Activated naive CD8-positive, alpha-beta T cell (primary cell): ENCODE results near the gene DLG2.
"Not testable (repeated sequence)": the region's sequence is repeated elsewhere in the genome, so short reads cannot be mapped to it uniquely, and the experiment has no call there.

Source experiments
- H3K27ac Mint-ChIP-seq: one replicate; pipeline ENCODE4 v1.8.0; 2021; ENCODE audit warnings: mixed read lengths
- H3K27me3 Mint-ChIP-seq: one replicate; pipeline ENCODE4 v1.8.0; 2021; ENCODE audit warnings: mixed read lengths
- H3K36me3 Mint-ChIP-seq: one replicate; pipeline ENCODE4 v1.8.0; 2021; ENCODE audit warnings: mixed read lengths
- H3K4me1 Mint-ChIP-seq: one replicate; pipeline ENCODE4 v1.8.0; 2021; ENCODE audit warnings: low read depth, mixed read lengths
- H3K4me3 Mint-ChIP-seq: one replicate; pipeline ENCODE4 v1.8.0; 2021; ENCODE audit warnings: mild to moderate bottlenecking, mixed read lengths
- H3K9me3 Mint-ChIP-seq: one replicate; pipeline ENCODE4 v1.8.0; 2021; ENCODE audit warnings: low read depth, mixed read lengths

The DLG2 gene

DNA sequence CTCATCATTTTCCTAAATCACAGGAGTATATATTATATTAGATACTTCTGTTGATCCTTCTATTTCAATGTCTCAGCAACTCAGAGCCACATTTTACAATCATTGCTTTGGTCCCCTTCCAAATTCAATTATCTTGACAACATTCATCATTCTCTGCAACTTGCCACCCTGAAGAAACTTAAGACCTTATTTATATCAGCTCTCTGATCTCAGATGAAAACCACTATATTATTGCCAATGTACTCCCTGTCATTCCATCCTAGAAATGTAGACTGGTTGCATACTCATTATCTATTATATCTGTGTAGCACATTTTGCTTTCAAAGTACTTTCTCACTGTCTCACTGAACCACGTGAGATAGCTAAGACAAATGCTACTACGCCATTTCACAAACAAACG lies 379.3 kb downstream of the DLG2 start:
- Mint-ChIP-seq H3K4me3 (no peak overlapping the region), H3K27me3 (no peaks in the 10 kb centered on the region), H3K9me3 (peaks cover 3% of the 10 kb centered on the region), H3K27ac (no peak overlapping the region), H3K4me1 (no peaks in the 10 kb centered on the region), H3K36me3 (no peaks in the 10 kb centered on the region)

DNA sequence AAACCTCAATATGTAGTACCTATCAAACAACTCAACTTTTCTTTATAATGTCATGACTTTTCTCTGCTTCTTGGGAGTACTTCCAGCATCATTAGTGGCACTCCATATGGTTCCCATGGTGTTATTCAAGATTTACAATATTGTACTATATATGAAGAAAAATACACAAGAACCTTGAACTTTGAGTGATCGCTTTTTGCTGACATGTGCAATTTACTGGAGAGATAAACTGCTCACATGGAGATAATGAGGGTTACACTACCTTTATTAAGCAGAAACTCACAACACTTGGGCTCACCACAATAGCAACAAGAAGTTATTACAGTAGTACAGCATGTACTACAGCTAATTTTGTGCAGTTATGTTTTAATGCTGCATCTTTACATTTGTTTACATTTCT lies 388.2 kb downstream of the DLG2 start:
- Mint-ChIP-seq H3K36me3 (no peaks in the 10 kb centered on the region), H3K9me3 (peaks cover 3% of the 10 kb centered on the region), H3K4me3 (no peak overlapping the region), H3K4me1 (no peaks in the 10 kb centered on the region), H3K27ac (no peak overlapping the region), H3K27me3 (no peaks in the 10 kb centered on the region)

DNA sequence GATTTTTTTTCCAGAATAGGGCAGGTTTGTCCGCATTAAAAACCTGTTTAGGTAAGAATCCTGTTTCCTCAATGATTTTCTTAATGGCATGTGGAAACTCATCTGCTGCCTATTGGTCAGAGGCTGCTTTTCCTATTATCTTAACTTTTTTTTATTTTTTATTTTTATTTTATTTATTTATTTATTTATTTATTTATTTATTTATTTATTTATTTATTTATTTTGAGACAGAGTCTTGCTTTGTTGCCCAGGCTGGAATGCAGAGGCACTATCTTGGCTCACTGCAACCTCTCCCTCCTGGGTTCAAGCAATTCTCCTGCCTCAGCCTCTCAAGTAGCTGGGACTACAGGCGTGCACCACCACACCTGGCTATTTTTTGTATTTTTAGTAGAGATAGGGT lies 389.1 kb downstream of the DLG2 start:
- H3K27me3 Mint-ChIP-seq, H3K9me3 Mint-ChIP-seq, H3K36me3 Mint-ChIP-seq, H3K4me1 Mint-ChIP-seq, H3K4me3 Mint-ChIP-seq, H3K27ac Mint-ChIP-seq: not testable (repeated sequence)

DNA sequence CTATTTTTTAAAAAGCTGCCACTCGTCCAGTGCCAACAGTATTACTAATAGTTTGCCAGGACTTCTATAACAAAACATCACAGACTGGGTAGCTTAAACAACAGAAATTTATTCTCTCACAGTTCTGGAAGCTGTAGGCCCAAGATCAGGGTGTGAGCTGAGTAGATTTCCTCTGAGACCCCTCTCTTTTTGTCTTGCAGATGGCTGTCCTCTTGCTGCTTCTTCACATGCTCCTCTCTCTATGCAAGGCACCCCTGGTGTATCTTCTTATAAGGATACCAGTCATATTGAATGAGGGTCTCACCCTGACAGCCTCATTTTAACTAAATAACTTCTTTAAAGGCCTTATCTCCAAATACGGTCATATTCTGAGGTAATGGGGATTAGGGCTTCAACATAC lies 390.9 kb downstream of the DLG2 start:
- Mint-ChIP-seq H3K4me1 (no peaks in the 10 kb centered on the region), H3K27me3 (no peaks in the 10 kb centered on the region), H3K9me3 (peaks cover 6% of the 10 kb centered on the region), H3K4me3 (no peak overlapping the region), H3K27ac (no peak overlapping the region), H3K36me3 (no peaks in the 10 kb centered on the region)

GRCh38 chr11:85232559-85232958 lies 394.6 kb downstream of the DLG2 start:
- Mint-ChIP-seq H3K4me3 (no peak overlapping the region), H3K4me1 (no peaks in the 10 kb centered on the region), H3K27me3 (no peaks in the 10 kb centered on the region), H3K9me3 (peaks cover 9% of the 10 kb centered on the region), H3K27ac (no peak overlapping the region), H3K36me3 (no peaks in the 10 kb centered on the region)

DNA sequence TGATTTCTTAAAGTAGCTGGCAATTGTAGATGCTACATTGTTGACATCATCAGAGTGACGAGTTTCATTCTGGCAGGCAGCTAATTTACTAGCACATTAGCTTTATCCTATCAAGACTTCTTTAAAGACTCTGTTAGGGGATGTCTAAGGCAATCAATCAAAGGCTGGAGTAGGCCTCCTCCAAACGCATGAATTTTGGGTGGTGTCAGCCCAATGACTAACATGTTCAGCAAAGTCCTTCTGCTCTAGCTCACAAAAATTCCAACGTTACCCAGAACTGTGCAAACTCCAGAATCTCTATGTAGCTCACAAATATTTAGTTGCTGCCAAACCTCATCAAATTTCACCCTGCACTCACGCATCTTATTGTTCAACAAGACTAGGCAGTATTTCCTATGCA lies 395.6 kb downstream of the DLG2 start:
- H3K4me1 Mint-ChIP-seq, result no peaks in the 10 kb centered on the region
- H3K36me3 Mint-ChIP-seq, result no peaks in the 10 kb centered on the region
- H3K27ac Mint-ChIP-seq, result no peak overlapping the region
- H3K4me3 Mint-ChIP-seq, result no peak overlapping the region
- H3K27me3 Mint-ChIP-seq, result no peaks in the 10 kb centered on the region
- H3K9me3 Mint-ChIP-seq, result peaks cover 9% of the 10 kb centered on the region

DNA sequence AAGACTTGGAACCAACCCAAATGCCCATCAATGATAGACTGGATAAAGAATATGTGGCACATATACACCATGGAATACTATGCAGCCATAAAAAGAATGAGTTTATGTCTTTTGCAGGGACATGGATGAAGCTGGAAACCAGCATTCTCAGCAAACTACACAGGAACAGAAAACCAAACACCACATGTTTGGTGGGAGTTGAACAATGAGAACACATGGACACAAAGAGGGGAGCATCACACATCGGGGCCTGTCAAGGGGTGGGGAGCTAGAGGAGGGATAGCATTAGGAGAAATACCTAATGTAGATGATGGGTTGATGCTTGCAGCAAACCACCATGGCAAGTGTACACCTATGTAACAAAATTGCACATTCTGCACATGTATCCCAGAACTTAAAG lies 397.4 kb downstream of the DLG2 start:
- H3K36me3 Mint-ChIP-seq, H3K9me3 Mint-ChIP-seq, H3K27ac Mint-ChIP-seq: not testable (repeated sequence)

GRCh38 chr11:85196968-85197367 lies 430.2 kb downstream of the DLG2 start:
- Mint-ChIP-seq H3K27ac (no peak overlapping the region), H3K36me3 (peaks cover 4% of the 10 kb centered on the region), H3K4me3 (no peak overlapping the region), H3K4me1 (no peaks in the 10 kb centered on the region), H3K9me3 (no peaks in the 10 kb centered on the region), H3K27me3 (no peaks in the 10 kb centered on the region)

More for the DNA sequence above, 397.4 kb downstream of the DLG2 start:
- H3K27me3 Mint-ChIP-seq, H3K4me3 Mint-ChIP-seq, H3K4me1 Mint-ChIP-seq: not testable (repeated sequence)

- peaks cover 4% of the 10 kb centered on the region for H3K36me3 Mint-ChIP-seq
- no peaks in the 10 kb centered on the region for H3K27me3 Mint-ChIP-seq
- no peaks in the 10 kb centered on the region for H3K4me1 Mint-ChIP-seq
- H3K27ac Mint-ChIP-seq, result no peak overlapping the region
- H3K9me3 Mint-ChIP-seq, result no peaks in the 10 kb centered on the region
- no peak overlapping the region for H3K4me3 Mint-ChIP-seq
These were observed 431.2 kb downstream of the DLG2 start for GRCh38 chr11:85195934-85196333.

DNA sequence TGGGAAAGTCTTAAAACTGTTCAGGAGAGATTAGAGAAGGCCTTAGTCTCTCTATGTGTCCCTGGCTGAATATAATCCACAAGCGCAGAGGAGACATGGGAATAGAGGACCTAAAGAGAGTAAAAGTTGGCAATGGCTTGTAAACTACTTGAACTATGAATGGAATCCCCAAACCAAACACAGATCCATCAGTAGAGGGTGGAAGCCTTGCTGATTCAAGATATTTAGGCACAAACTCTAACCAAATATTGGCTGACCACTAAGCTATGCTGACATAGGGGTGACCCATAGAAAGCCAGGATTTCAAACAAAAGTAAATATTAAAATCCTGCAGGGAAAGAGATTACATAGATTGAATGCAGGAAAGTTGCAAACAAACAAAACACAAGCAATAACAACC lies 439.2 kb downstream of the DLG2 start:
- Mint-ChIP-seq H3K36me3 (no peaks in the 10 kb centered on the region), H3K27me3 (no peaks in the 10 kb centered on the region), H3K27ac (no peak overlapping the region), H3K4me1 (no peaks in the 10 kb centered on the region), H3K9me3 (peaks cover 30% of the 10 kb centered on the region), H3K4me3 (no peak overlapping the region)

DNA sequence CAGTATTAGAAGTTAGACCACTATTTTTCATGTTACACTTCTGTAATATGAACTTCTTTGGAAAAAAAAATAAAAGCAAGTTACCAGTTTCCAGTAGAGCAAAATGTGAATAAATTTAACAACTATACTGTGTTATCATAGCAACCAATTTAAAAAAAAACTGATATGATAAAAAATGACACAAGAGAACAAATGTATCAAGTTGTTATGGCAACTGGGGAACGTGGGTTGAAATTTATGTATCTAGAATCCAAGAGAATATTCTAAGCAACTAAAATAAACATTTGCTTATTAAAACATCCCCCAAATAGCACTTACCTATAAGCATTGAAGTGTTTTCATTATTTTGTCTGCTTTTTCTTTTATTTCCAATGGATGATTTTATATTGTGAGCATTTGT lies 442.4 kb downstream of the DLG2 start:
- no peaks in the 10 kb centered on the region for H3K27me3 Mint-ChIP-seq
- no peak overlapping the region for H3K27ac Mint-ChIP-seq
- H3K36me3 Mint-ChIP-seq, result no peaks in the 10 kb centered on the region
- H3K9me3 Mint-ChIP-seq, result peaks cover 26% of the 10 kb centered on the region
- H3K4me3 Mint-ChIP-seq, result no peak overlapping the region
- H3K4me1 Mint-ChIP-seq, result no peaks in the 10 kb centered on the region

DNA sequence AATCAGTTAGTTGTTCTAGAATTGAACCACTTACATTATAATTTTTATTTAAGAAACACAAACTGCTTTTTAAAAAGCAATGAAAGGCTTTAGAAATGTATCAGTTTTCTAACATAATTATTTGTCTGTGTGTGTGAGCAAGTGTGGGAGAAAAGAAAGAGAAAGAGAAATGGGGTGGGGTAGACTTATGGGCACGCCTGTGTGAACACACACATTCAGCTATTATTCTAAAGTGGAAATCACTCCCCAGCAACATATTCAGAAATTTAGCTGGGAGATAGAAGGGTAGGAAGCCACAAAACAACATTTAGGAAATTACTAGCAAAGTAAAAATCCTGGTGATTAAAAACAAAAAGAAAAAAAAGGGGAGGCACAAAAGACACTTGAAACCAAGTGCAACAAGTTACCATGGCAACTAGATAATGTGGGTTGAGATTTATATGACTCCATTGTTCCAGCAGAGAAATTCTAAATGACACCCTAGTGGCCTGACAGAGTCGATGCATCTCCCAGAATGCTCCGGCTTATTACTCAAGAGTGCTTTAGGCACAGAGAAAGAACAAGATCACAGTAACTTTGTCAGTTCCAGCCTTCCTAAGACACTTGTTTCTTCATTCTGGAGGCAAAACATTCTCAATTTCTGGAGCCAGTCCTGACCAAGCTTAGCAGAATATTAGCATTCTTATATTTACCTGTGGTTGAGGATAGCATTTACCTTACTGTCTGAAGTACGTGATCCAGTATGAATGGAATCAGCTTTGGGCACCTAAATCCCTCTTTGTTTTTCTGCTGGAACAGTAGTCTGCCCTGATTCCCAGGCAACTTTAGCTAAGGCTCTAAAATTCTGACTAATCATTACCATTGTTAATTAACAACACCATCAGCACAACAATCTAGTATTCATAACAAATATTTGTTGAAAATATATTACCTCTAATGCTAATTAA lies 444.4 kb downstream of the DLG2 start:
- H3K36me3 Mint-ChIP-seq, result no peaks in the 10 kb centered on the region
- peaks cover 12% of the 10 kb centered on the region for H3K9me3 Mint-ChIP-seq
- no peaks in the 10 kb centered on the region for H3K27me3 Mint-ChIP-seq
- H3K27ac Mint-ChIP-seq, result no peak overlapping the region
- no peaks in the 10 kb centered on the region for H3K4me1 Mint-ChIP-seq
- no peak overlapping the region for H3K4me3 Mint-ChIP-seq

GRCh38 chr11:85180528-85180927 lies 446.6 kb downstream of the DLG2 start:
- H3K27me3 Mint-ChIP-seq, result no peaks in the 10 kb centered on the region
- H3K36me3 Mint-ChIP-seq, result no peaks in the 10 kb centered on the region
- no peaks in the 10 kb centered on the region for H3K4me1 Mint-ChIP-seq
- peaks cover 9% of the 10 kb centered on the region for H3K9me3 Mint-ChIP-seq
- H3K4me3 Mint-ChIP-seq, result no peak overlapping the region
- no peak overlapping the region for H3K27ac Mint-ChIP-seq

GRCh38 chr11:85171648-85172257 lies 455.4 kb downstream of the DLG2 start:
- Mint-ChIP-seq H3K9me3 (peaks cover 29% of the 10 kb centered on the region), H3K4me1 (no peaks in the 10 kb centered on the region), H3K4me3 (no peak overlapping the region), H3K27ac (no peak overlapping the region), H3K36me3 (peaks cover 3% of the 10 kb centered on the region), H3K27me3 (no peaks in the 10 kb centered on the region)

DNA sequence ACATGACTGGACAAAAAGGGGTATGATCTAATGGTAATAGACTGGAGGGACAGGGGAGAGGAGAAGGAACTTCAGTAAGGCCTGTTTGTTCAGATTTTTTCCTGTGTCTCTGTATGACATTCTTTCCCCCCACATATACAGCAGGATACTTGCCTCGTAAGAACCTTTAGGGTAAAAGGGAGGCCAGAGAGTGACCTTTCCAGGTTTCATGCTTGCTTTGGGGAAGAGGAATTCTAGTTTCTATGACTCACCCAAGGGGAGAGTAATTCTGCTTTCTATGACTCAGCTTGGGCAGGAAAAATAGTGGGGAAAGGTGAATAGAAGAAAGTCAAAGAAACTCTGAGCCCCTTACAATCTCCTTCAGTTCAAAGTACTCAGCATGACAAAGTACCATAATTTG lies 457.0 kb downstream of the DLG2 start:
- H3K27me3 Mint-ChIP-seq, result no peaks in the 10 kb centered on the region
- no peak overlapping the region for H3K4me3 Mint-ChIP-seq
- H3K27ac Mint-ChIP-seq, result no peak overlapping the region
- peaks cover 22% of the 10 kb centered on the region for H3K9me3 Mint-ChIP-seq
- peaks cover 3% of the 10 kb centered on the region for H3K36me3 Mint-ChIP-seq
- H3K4me1 Mint-ChIP-seq, result no peaks in the 10 kb centered on the region

DNA sequence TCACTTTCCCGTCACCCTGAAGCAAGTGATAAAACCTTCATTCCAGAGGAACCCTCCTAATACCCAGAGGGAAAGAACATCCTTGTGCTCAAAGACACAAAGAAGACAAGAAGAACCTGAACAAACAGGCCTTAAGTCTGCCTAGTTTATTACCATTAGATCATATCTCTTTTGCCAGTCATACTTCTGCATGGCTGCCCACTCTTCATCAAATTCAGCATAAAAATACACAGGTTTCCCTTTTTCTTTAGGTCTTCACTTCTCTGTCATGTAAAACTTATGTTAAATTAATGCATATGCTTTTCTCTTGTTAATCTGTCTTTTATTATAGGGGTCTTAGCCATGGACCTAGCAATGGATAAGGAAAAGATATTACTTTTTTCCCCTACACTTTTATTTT lies 459.7 kb downstream of the DLG2 start:
- H3K36me3 Mint-ChIP-seq, result peaks cover under 1% of the 10 kb centered on the region
- H3K27me3 Mint-ChIP-seq, result no peaks in the 10 kb centered on the region
- no peak overlapping the region for H3K4me3 Mint-ChIP-seq
- no peaks in the 10 kb centered on the region for H3K4me1 Mint-ChIP-seq
- H3K9me3 Mint-ChIP-seq, result peaks cover 5% of the 10 kb centered on the region
- H3K27ac Mint-ChIP-seq, result no peak overlapping the region
